Transverse colon (tissue), 3 donors: ENCODE measurements around the gene GRM7.

Experiments used
- CTCF ChIP-seq, 5 experiments: fragments of 200-600 bp in 3 of 5; fragments of 450-650 bp in 2 of 5; sonication (generic) in 3 of 5; IDR thresholded peaks; 1 replicate in 2 of 5; 2 replicates in 3 of 5; pipeline ENCODE4 v1.5.1; 2016 to 2017; ENCODE audit warnings: antibody characterized with exemption in 5 of 5, inconsistent platforms in 3 of 5, mild to moderate bottlenecking in 2 of 5, moderate library complexity in 1 of 5
- EP300 ChIP-seq: sonication (generic); formaldehyde crosslinking; IDR thresholded peaks from one replicate; pipeline ENCODE4 v1.6.1; 2017; ENCODE audit warnings: antibody characterized with exemption, low read depth

GRCh38 chr3:6857510-6857909 is 3.4 kb upstream of the GRM7 start:
- TF ChIP-seq CTCF (IDR thresholded peaks at IDR 0.05), result no peak
- no peak for TF ChIP-seq EP300
